Smooth muscle cell (in vitro differentiated cells): Measurements from ENCODE around the gene GUCD1. TPM values are rescaled to one million over a fixed set of nuclear protein-coding genes. Genes with fewer than 3 reads are reported as not detected.

Source experiments
- DNase-seq: peaks from one replicate; lab custom pipeline; 2025; ENCODE audit not compliant: unreplicated experiment; lab: John Stamatoyannopoulos, UW
- H2AFZ ChIP-seq: fragments of 200-600 bp; sonication (generic); 2 replicates; pipeline ENCODE4 v1.6.0; 2016; ENCODE audit warnings: antibody characterized with exemption, low read depth, mild to moderate bottlenecking
- H3F3A ChIP-seq: fragments of 200-600 bp; sonication (generic); 2 replicates; pipeline ENCODE4 v1.6.0; 2017; ENCODE audit warnings: antibody characterized with exemption, low read depth
- H3K27ac ChIP-seq: fragments of 200-600 bp; sonication (generic); 2 replicates; pipeline ENCODE4 v1.5.1; 2016; ENCODE audit warnings: low read depth, mild to moderate bottlenecking
- H3K27me3 ChIP-seq: fragments of 200-600 bp; sonication (generic); 2 replicates; pipeline ENCODE4 v1.6.1; 2016; ENCODE audit warnings: low read depth, mild to moderate bottlenecking
- H3K36me3 ChIP-seq: fragments of 200-600 bp; sonication (generic); 2 replicates; pipeline ENCODE4 v1.5.1; 2016; ENCODE audit warnings: low read depth
- H3K4me1 ChIP-seq: fragments of 200-600 bp; sonication (generic); 2 replicates; pipeline ENCODE4 v1.5.1; 2016; ENCODE audit warnings: low read depth
- H3K4me2 ChIP-seq: fragments of 200-600 bp; sonication (generic); 2 replicates; pipeline ENCODE4 v1.6.0; 2016; ENCODE audit warnings: mild to moderate bottlenecking
- H3K4me3 ChIP-seq: fragments of 200-600 bp; sonication (generic); 2 replicates; pipeline ENCODE4 v1.5.1; 2016; ENCODE audit warnings: mild to moderate bottlenecking
- H3K79me2 ChIP-seq: fragments of 200-600 bp; sonication (generic); 2 replicates; pipeline ENCODE4 v1.6.0; 2016; ENCODE audit warnings: low read depth, mild to moderate bottlenecking
- H3K9ac ChIP-seq: fragments of 200-600 bp; sonication (generic); 2 replicates; pipeline ENCODE4 v1.6.0; 2016; ENCODE audit warnings: low read depth
- H3K9me3 ChIP-seq: fragments of 200-600 bp; sonication (generic); replicated peaks from 2 replicates; pipeline ENCODE4 v1.5.1; 2016; ENCODE audit warnings: low read depth
- H4K20me1 ChIP-seq: fragments of 200-600 bp; sonication (generic); 2 replicates; pipeline ENCODE4 v1.6.0; 2016; ENCODE audit warnings: low read depth
- WGBS: methylation state at CpG from one replicate; pipeline ENCODE4 v1.1.7; 2016; ENCODE audit warnings: low lambda C conversion rate; 5-methylcytosine and 5-hydroxymethylcytosine counted together
- polyA plus RNA-seq: library from polyadenylated mRNA; unstranded; fragments of >200 nt; fragmentation: Nextera tagmentation; extraction: Ambion mirVana; gene quantifications from 2 replicates; pipeline ENCODE4 v1.2.1, GENCODE V29; 2016
- total RNA-seq: library from RNA; depleted of rRNA; stranded (reverse); fragments of >200 nt; gene quantifications from 2 replicates; pipeline ENCODE4 v1.2.3, GENCODE V29; 2014
- TF ChIP-seq, protein P1 (sequence below): fragments of 200-600 bp; sonication (generic); IDR thresholded peaks from 2 replicates; pipeline ENCODE4 v1.5.1; 2017; ENCODE audit warnings: borderline replicate concordance, mild to moderate bottlenecking, antibody characterized with exemption; ENCODE audit not compliant: insufficient read depth, poor library complexity, severe bottlenecking

GUCD1 gene
- total and polyA plus RNA-seq, 2 experiments from 2014 or later, result 54.3 to 56.0 TPM

DNA sequence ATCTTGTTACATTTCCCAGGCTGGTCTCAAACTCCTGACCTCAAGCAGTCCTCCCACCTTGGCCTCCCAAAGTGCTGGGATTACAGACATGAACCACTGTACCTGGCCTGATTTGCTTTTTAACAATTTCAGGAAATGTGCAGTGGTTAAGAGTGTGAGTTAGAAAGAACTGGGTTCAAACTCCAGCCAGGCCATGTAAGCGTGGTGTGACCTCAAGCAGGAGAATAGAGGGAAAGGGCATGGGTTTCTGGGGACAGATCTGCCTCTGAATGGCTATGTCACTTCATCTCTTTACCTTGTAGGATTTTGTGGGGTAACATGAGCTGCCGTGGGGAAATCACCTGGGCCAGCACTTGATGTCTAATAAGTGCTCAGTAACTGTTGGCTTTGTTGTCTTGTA, 10.1 kb upstream of the GUCD1 start:
- H3K4me1 ChIP-seq, result no peaks in the 10 kb centered on the region
- H3K27ac ChIP-seq, result no peak overlapping the region
- TF ChIP-seq, protein P1, sequence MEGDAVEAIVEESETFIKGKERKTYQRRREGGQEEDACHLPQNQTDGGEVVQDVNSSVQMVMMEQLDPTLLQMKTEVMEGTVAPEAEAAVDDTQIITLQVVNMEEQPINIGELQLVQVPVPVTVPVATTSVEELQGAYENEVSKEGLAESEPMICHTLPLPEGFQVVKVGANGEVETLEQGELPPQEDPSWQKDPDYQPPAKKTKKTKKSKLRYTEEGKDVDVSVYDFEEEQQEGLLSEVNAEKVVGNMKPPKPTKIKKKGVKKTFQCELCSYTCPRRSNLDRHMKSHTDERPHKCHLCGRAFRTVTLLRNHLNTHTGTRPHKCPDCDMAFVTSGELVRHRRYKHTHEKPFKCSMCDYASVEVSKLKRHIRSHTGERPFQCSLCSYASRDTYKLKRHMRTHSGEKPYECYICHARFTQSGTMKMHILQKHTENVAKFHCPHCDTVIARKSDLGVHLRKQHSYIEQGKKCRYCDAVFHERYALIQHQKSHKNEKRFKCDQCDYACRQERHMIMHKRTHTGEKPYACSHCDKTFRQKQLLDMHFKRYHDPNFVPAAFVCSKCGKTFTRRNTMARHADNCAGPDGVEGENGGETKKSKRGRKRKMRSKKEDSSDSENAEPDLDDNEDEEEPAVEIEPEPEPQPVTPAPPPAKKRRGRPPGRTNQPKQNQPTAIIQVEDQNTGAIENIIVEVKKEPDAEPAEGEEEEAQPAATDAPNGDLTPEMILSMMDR, result no peak
- DNase-seq, result no peak
- H3K9me3 ChIP-seq, result no peaks in the 10 kb centered on the region
- peaks cover 90% of the 10 kb centered on the region for H4K20me1 ChIP-seq
- 92% methylated on average over 2 of the region's 2 CpGs for WGBS
- peaks cover 67% of the 10 kb centered on the region for H3K79me2 ChIP-seq
- H3K4me2 ChIP-seq, result no peak overlapping the region
- peaks cover 7% of the 10 kb centered on the region for H3K36me3 ChIP-seq
- H3K4me3 ChIP-seq, result no peak overlapping the region
- peaks cover 3% of the 10 kb centered on the region for H3F3A ChIP-seq
- H3K9ac ChIP-seq, result no peak overlapping the region
- no peak overlapping the region for H2AFZ ChIP-seq
- H3K27me3 ChIP-seq, result no peaks in the 10 kb centered on the region

DNA sequence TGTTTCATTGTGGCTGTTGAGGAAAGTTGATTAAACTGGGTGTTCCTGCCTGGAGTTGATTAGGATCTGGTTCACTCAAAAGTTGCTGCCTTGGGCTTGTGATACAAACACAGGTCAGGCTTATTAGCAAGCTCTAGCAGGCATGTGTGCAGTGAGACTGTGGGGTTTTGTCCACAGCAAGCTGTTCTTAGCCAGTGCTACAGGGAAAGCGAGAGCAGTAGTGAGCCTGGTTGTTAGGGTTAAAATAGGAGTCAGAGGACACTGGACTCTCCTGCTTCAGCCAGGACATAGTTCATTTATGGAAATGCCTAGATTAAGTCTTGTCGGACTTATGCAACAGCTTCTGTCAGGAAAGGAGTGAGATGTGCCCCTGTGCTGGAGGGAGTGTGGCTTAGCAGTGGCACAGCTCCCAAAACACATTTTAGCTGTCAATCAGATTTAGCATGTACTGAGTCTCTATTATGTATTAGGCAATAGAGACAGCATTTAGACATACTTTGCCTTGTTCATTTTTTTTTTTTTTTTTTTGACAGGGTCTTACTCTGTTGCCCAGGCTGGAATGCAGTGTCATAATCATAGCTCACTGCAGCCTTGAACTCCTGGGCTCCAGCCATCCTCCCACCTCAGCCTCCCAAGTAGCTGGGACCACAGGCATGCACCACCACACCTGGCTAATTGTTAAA, 9.6 kb upstream of the GUCD1 start:
- Histone ChIP-seq H3F3A (peaks cover 3% of the 10 kb centered on the region), H3K4me2 (no peak overlapping the region), H2AFZ (no peak overlapping the region), H3K36me3 (peaks cover 7% of the 10 kb centered on the region), H3K4me3 (no peak overlapping the region), H3K9me3 (no peaks in the 10 kb centered on the region), H3K79me2 (peaks cover 72% of the 10 kb centered on the region), H3K9ac (no peak overlapping the region), H4K20me1 (peaks cover 89% of the 10 kb centered on the region), H3K27me3 (no peaks in the 10 kb centered on the region), H3K27ac (peak overlapping the region; percentile 30), H3K4me1 (no peaks in the 10 kb centered on the region)
- WGBS, result 56% methylated on average over 2 of the region's 2 CpGs
- DNase-seq, result no peak
- TF ChIP-seq, protein P1, result no peak

DNA sequence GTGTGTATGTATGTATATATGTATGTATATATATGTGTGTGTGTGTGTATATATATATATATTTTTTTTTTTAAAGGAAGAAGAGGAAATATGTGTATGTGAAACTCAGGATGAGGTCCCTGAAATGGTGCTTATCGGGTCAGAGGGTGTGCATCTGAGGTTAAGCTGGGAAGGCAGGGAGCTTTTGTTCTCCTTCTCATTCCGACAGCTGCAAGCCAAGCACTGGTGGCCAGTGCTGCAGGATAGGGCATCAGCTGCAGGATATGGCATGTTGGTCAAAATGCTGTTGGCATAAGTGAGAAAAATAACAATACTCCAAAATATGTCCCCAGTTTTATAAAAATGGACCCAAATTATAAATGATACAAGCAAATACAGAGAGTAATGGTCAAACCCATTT, 8.3 kb upstream of the GUCD1 start:
- Histone ChIP-seq H3K4me1 (no peaks in the 10 kb centered on the region), H2AFZ (no peak overlapping the region), H3K27ac (no peak overlapping the region), H3K36me3 (no peaks in the 10 kb centered on the region), H4K20me1 (peaks cover 94% of the 10 kb centered on the region), H3K4me3 (no peak overlapping the region), H3F3A (peaks cover 3% of the 10 kb centered on the region), H3K79me2 (peaks cover 84% of the 10 kb centered on the region), H3K9me3 (no peaks in the 10 kb centered on the region), H3K4me2 (no peak overlapping the region), H3K27me3 (no peaks in the 10 kb centered on the region), H3K9ac (no peak overlapping the region)
- DNase-seq, result no peak
- TF ChIP-seq, protein P1, result no peak
- 94% methylated on average over 2 of the region's 2 CpGs for WGBS

DNA sequence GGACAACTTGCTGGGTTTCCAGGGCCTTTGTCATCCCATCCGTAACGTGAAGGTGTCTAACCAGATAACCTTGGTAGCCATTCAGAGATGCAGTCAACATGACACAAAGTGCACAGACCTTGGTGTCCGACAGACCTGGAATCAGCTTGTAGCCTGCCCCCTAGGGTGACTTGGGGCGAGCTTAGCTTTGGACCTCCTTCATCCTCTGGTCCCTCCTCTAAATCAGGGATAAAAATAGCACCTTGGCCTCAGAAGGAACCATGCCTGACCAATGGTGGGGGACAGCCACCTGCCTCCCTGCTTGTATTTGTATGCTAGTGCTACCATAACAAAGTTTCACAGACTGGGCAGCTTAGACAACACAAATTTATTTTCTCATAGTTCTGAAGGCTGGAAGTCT, 4.5 kb upstream of the GUCD1 start:
- Histone ChIP-seq H3K4me1 (peaks cover 9% of the 10 kb centered on the region), H2AFZ (no peak overlapping the region), H4K20me1 (peaks cover 72% of the 10 kb centered on the region), H3K9me3 (no peaks in the 10 kb centered on the region), H3F3A (peaks cover 3% of the 10 kb centered on the region), H3K27me3 (no peaks in the 10 kb centered on the region), H3K4me2 (no peak overlapping the region), H3K9ac (no peak overlapping the region), H3K27ac (no peak overlapping the region), H3K79me2 (peaks cover 84% of the 10 kb centered on the region), H3K36me3 (no peaks in the 10 kb centered on the region), H3K4me3 (no peak overlapping the region)
- TF ChIP-seq, protein P1, result no peak
- WGBS, result 98% methylated on average over 4 of the region's 4 CpGs
- DNase-seq, result no peak
